ENCODE results near the gene DMAP1.

DMAP1 gene

DNA sequence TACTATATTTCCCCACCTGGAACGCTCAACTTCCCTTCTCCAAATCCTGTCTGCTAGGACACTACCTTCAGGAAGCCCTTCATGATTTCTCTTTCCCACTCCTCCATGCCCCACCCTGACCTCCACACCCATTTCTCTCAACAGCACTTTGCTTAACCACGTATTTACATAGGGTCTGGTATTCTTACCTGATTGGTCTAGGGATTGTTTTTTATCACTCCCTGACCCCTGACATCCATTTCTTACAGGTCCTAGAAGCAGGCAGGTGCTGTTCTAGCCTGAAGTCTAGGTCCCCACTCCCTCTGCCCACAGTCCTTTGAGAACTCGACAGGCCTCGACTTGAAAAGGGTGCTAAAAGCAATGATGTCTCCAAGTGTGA lies 47.5 kb downstream of the DMAP1 start:
- TF ChIP-seq, protein P1, sequence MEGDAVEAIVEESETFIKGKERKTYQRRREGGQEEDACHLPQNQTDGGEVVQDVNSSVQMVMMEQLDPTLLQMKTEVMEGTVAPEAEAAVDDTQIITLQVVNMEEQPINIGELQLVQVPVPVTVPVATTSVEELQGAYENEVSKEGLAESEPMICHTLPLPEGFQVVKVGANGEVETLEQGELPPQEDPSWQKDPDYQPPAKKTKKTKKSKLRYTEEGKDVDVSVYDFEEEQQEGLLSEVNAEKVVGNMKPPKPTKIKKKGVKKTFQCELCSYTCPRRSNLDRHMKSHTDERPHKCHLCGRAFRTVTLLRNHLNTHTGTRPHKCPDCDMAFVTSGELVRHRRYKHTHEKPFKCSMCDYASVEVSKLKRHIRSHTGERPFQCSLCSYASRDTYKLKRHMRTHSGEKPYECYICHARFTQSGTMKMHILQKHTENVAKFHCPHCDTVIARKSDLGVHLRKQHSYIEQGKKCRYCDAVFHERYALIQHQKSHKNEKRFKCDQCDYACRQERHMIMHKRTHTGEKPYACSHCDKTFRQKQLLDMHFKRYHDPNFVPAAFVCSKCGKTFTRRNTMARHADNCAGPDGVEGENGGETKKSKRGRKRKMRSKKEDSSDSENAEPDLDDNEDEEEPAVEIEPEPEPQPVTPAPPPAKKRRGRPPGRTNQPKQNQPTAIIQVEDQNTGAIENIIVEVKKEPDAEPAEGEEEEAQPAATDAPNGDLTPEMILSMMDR (conservative IDR thresholded peaks at IDR 0.05; ENCODE audit: low read depth, low read length): no peak
- H3K27me3 ChIP-seq (ENCODE audit: insufficient read depth, low read depth): no peaks in the 10 kb centered on the region
- H4K20me1 ChIP-seq (ENCODE audit: insufficient read depth): no peaks in the 10 kb centered on the region
- peaks cover under 1% of the 10 kb centered on the region for H3K4me1 ChIP-seq (ENCODE audit: low read depth, poor library complexity, severe bottlenecking)
- H2AFZ ChIP-seq (ENCODE audit: low read depth): no peak overlapping the region
- H3K4me2 ChIP-seq: no peak overlapping the region
- no peaks in the 10 kb centered on the region for H3K79me2 ChIP-seq (ENCODE audit: insufficient read depth, low read depth)
- no peaks in the 10 kb centered on the region for H3K36me3 ChIP-seq (ENCODE audit: insufficient read depth)
- no peak overlapping the region for H3K4me3 ChIP-seq (IDR thresholded peaks at IDR 0.05; ENCODE audit: insufficient read depth, low read depth, low read length)
- H3K9ac ChIP-seq: no peak overlapping the region
- H3K27ac ChIP-seq: no peak overlapping the region

DNA sequence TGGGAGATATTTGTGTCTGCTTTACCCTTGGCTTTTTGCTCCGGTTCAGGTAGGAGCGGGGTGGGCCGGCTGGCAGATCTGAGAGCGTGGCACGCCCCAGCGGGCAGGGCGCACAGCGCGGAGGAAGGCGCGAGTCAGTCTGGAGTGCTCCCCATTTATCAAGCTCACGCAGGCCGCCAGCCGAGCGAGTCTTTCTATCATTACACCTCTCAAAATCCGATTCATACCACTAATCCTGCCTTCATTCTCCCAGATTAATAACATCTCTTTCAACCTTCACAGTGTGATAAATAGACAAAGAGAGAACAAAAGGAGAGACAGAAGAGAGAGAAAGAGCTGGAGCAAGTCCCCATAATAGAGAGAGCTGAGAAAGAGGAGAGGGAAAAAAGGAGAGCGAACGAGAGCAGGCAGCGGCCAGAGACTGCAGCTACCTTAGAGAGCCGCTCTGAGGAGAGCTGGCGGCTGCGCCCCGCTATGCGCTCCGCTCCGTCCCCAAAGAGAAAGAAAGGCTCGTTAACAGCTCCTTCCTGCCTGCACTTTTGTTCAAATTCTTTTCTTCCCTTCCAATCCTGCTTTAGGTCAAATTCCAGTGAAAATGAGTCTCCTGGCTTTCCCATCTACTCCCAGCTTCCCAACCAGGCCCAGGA lies 48.0 kb downstream of the DMAP1 start:
- H3K27me3 ChIP-seq (ENCODE audit: insufficient read depth, low read depth): no peaks in the 10 kb centered on the region
- H3K27ac ChIP-seq: no peak overlapping the region
- H2AFZ ChIP-seq (ENCODE audit: low read depth): no peak overlapping the region
- H3K36me3 ChIP-seq (ENCODE audit: insufficient read depth): no peaks in the 10 kb centered on the region
- no peaks in the 10 kb centered on the region for H4K20me1 ChIP-seq (ENCODE audit: insufficient read depth)
- no peak overlapping the region for H3K4me2 ChIP-seq
- TF ChIP-seq, protein P1 (conservative IDR thresholded peaks at IDR 0.05; ENCODE audit: low read depth, low read length): no peak
- H3K9ac ChIP-seq: no peak overlapping the region
- no peaks in the 10 kb centered on the region for H3K79me2 ChIP-seq (ENCODE audit: insufficient read depth, low read depth)
- H3K4me1 ChIP-seq (ENCODE audit: low read depth, poor library complexity, severe bottlenecking): peaks cover 4% of the 10 kb centered on the region
- no peak overlapping the region for H3K4me3 ChIP-seq (IDR thresholded peaks at IDR 0.05; ENCODE audit: insufficient read depth, low read depth, low read length)

DNA sequence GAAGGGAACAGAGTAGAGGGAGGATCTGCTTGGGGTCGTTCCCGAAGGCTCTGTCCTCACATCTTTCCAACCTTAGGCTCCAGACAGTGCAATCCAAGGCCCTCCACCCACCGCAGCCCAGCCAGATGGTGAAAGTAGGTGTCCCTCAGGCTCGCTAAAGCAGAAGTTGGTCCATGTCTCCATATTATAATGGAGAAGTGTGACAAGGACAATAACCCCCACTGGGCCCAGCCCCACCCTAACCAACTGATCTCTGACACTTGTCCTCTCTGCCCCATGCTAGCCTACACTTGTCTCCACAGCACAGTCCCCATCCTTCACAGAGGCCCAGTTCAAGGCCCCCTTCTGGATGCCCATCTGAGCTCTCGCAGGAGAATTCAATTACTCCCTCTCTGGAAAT lies 48.7 kb downstream of the DMAP1 start:
- Histone ChIP-seq H3K79me2 (ENCODE audit: insufficient read depth, low read depth) (no peaks in the 10 kb centered on the region), H3K36me3 (ENCODE audit: insufficient read depth) (no peaks in the 10 kb centered on the region), H2AFZ (ENCODE audit: low read depth) (no peak overlapping the region), H3K4me3 (IDR thresholded peaks at IDR 0.05; ENCODE audit: insufficient read depth, low read depth, low read length) (no peak overlapping the region), H3K4me1 (ENCODE audit: low read depth, poor library complexity, severe bottlenecking) (peaks cover 4% of the 10 kb centered on the region), H4K20me1 (ENCODE audit: insufficient read depth) (no peaks in the 10 kb centered on the region), H3K4me2 (no peak overlapping the region), H3K27ac (no peak overlapping the region), H3K27me3 (ENCODE audit: insufficient read depth, low read depth) (no peaks in the 10 kb centered on the region), H3K9ac (no peak overlapping the region)
- TF ChIP-seq, protein P1 (conservative IDR thresholded peaks at IDR 0.05; ENCODE audit: low read depth, low read length): no peak

DNA sequence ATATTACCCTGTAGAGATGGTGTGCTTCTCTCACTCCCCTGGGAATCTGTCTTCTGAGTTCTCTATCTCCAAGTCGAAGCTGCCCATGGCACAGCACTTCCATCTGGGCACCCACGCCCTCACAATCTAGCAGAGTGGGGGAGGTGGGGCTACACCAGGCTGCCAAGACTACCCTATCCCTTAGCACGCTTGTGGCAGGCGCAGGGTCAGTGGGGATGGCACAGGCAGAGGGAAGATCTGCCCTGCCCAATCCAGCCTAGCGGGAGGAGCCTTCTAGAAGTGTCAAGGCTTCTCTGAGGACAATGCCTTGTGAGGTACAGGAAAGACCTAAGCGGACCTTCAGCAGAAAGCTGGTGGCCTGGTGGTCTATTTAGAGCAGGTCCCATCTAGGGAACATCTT lies 49.1 kb downstream of the DMAP1 start:
- Histone ChIP-seq H4K20me1 (ENCODE audit: insufficient read depth) (no peaks in the 10 kb centered on the region), H3K36me3 (ENCODE audit: insufficient read depth) (no peaks in the 10 kb centered on the region), H3K9ac (no peak overlapping the region), H3K4me3 (IDR thresholded peaks at IDR 0.05; ENCODE audit: insufficient read depth, low read depth, low read length) (no peak overlapping the region), H3K79me2 (ENCODE audit: insufficient read depth, low read depth) (no peaks in the 10 kb centered on the region), H3K27ac (no peak overlapping the region), H3K4me1 (ENCODE audit: low read depth, poor library complexity, severe bottlenecking) (peaks cover 4% of the 10 kb centered on the region), H2AFZ (ENCODE audit: low read depth) (no peak overlapping the region), H3K4me2 (no peak overlapping the region), H3K27me3 (ENCODE audit: insufficient read depth, low read depth) (no peaks in the 10 kb centered on the region)
- TF ChIP-seq, protein P1 (conservative IDR thresholded peaks at IDR 0.05; ENCODE audit: low read depth, low read length): no peak

Measured in KMS-11 (cell line).